BE2C (cell line): ENCODE data around the gene WDR7.
A peak's percentile ranks its signal among the peaks of the same experiment; 100 is the strongest.

Experiments used
- DNase-seq: peaks from one replicate; pipeline ENCODE4 v3.0.0-alpha.2; 2020
- H3K27me3 ChIP-seq: fragments of 250-450 bp; sonication (Bioruptor Pico); 2 replicates; pipeline ENCODE4 v1.5.1; 2020; ENCODE audit warnings: mild to moderate bottlenecking
- H3K36me3 ChIP-seq: fragments of 250-450 bp; sonication (Bioruptor Pico); 2 replicates; pipeline ENCODE4 v1.5.1; 2020; ENCODE audit warnings: mild to moderate bottlenecking
- H3K4me1 ChIP-seq: fragments of 250-450 bp; sonication (Bioruptor Pico); 2 replicates; pipeline ENCODE4 v1.5.1; 2020
- H3K4me3 ChIP-seq: 2 replicates; pipeline ENCODE4 v1.5.1; 2011; ENCODE audit warnings: low read depth, low read length
- H3K9me3 ChIP-seq: fragments of 250-450 bp; sonication (Bioruptor Pico); 2 replicates; pipeline ENCODE4 v1.5.1; 2020
- CTCF ChIP-seq: IDR thresholded peaks from 2 replicates; pipeline ENCODE4 v1.5.1; 2012; ENCODE audit warnings: mild to moderate bottlenecking, low read depth, low read length

The WDR7 gene

GRCh38 chr18:57050310-57050949 lies 399.3 kb downstream of the WDR7 start:
- Histone ChIP-seq H3K4me3 (no peak overlapping the region), H3K4me1 (peaks cover 11% of the 10 kb centered on the region)

GRCh38 chr18:57051021-57051656 lies 400.0 kb downstream of the WDR7 start:
- no peak for TF ChIP-seq CTCF
- Histone ChIP-seq H3K4me1 (peaks cover 11% of the 10 kb centered on the region), H3K27me3 (no peaks in the 10 kb centered on the region), H3K9me3 (no peaks in the 10 kb centered on the region), H3K36me3 (no peaks in the 10 kb centered on the region), H3K4me3 (no peak overlapping the region)
- no peak for DNase-seq

More at GRCh38 chr18:57050310-57050949, 399.3 kb downstream of the WDR7 start:
- Histone ChIP-seq H3K9me3 (no peaks in the 10 kb centered on the region), H3K36me3 (no peaks in the 10 kb centered on the region), H3K27me3 (no peaks in the 10 kb centered on the region)
- no peak for DNase-seq
- TF ChIP-seq CTCF, result no peak

GRCh38 chr18:57051657-57052044 lies 400.5 kb downstream of the WDR7 start:
- DNase-seq, result peak; percentile 84
- H3K9me3 ChIP-seq, result no peaks in the 10 kb centered on the region
- no peak overlapping the region for H3K4me3 ChIP-seq
- H3K36me3 ChIP-seq, result no peaks in the 10 kb centered on the region
- TF ChIP-seq CTCF, result no peak
- peaks cover 11% of the 10 kb centered on the region for H3K4me1 ChIP-seq
- H3K27me3 ChIP-seq, result no peaks in the 10 kb centered on the region

GRCh38 chr18:57052173-57052572 lies 401.0 kb downstream of the WDR7 start:
- DNase-seq, result no peak
- Histone ChIP-seq H3K4me1 (peaks cover 11% of the 10 kb centered on the region), H3K9me3 (no peaks in the 10 kb centered on the region), H3K27me3 (no peaks in the 10 kb centered on the region), H3K36me3 (no peaks in the 10 kb centered on the region), H3K4me3 (no peak overlapping the region)
- no peak for TF ChIP-seq CTCF

- H3K36me3 ChIP-seq, result no peaks in the 10 kb centered on the region
- H3K4me1 ChIP-seq, result peaks cover 11% of the 10 kb centered on the region
- DNase-seq, result no peak
- no peak for TF ChIP-seq CTCF
- no peaks in the 10 kb centered on the region for H3K27me3 ChIP-seq
- no peak overlapping the region for H3K4me3 ChIP-seq
- no peaks in the 10 kb centered on the region for H3K9me3 ChIP-seq
These were observed 401.6 kb downstream of the WDR7 start for GRCh38 chr18:57052759-57053158.

GRCh38 chr18:57054891-57055290 lies 403.7 kb downstream of the WDR7 start:
- no peak for TF ChIP-seq CTCF
- H3K36me3 ChIP-seq, result no peaks in the 10 kb centered on the region

More at GRCh38 chr18:57054891-57055290, 403.7 kb downstream of the WDR7 start:
- no peak for DNase-seq
- peaks cover 11% of the 10 kb centered on the region for H3K4me1 ChIP-seq
- H3K9me3 ChIP-seq, result no peaks in the 10 kb centered on the region
- no peaks in the 10 kb centered on the region for H3K27me3 ChIP-seq
- H3K4me3 ChIP-seq, result no peak overlapping the region
